Urothelium cell line (cell line): ENCODE data around the gene KRT28.

Source experiments
- DNase-seq: peaks from one replicate; pipeline ENCODE4 v3.0.0; 2011; ENCODE audit warnings: low spot score, mixed read lengths
- FAIRE-seq: peaks from 2 replicates; lab custom pipeline; 2011; peaks lifted over from hg19 to GRCh38; lab: Jason Lieb, UNC

KRT28 gene

GRCh38 chr17:40799859-40800258 is at the start of gene KRT28:
KRT28 (minus strand) TSS chr17:40799959; CDS start chr17:40799893, 66 bp downstream.
- DNase-seq (no peak), FAIRE-seq (no peak)

- no peak for DNase-seq
- FAIRE-seq, result no peak
These were observed 49.0 kb upstream of the KRT28 start for GRCh38 chr17:40848583-40849235.

GRCh38 chr17:40846515-40847144 is 46.9 kb upstream of the KRT28 start:
- FAIRE-seq (peak; percentile 81), DNase-seq (no peak)

- DNase-seq (no peak), FAIRE-seq (no peak)
These were observed 44.9 kb upstream of the KRT28 start for GRCh38 chr17:40844671-40845107.

- FAIRE-seq (no peak), DNase-seq (no peak)
These were observed 43.5 kb upstream of the KRT28 start for GRCh38 chr17:40843242-40843641.

GRCh38 chr17:40841246-40841645 is 41.5 kb upstream of the KRT28 start:
- FAIRE-seq, result no peak
- no peak for DNase-seq

GRCh38 chr17:40839194-40839593 is 39.4 kb upstream of the KRT28 start:
- FAIRE-seq, result no peak
- DNase-seq, result no peak

GRCh38 chr17:40836020-40836419 is 36.3 kb upstream of the KRT28 start:
- FAIRE-seq, result no peak
- DNase-seq, result no peak

- no peak for DNase-seq
- no peak for FAIRE-seq
These were observed 34.1 kb upstream of the KRT28 start for GRCh38 chr17:40833882-40834281.

- DNase-seq, result no peak
- no peak for FAIRE-seq
These were observed 33.1 kb upstream of the KRT28 start for GRCh38 chr17:40832840-40833239.

GRCh38 chr17:40830085-40830776 is 30.5 kb upstream of the KRT28 start:
- DNase-seq (no peak), FAIRE-seq (no peak)

- DNase-seq, result no peak
- FAIRE-seq, result no peak
These were observed 28.8 kb upstream of the KRT28 start for GRCh38 chr17:40828454-40829044.

GRCh38 chr17:40827746-40828453 is 28.1 kb upstream of the KRT28 start:
- FAIRE-seq, result no peak
- DNase-seq, result no peak

- DNase-seq, result no peak
- no peak for FAIRE-seq
These were observed 25.8 kb upstream of the KRT28 start for GRCh38 chr17:40825599-40825998.

GRCh38 chr17:40824015-40824832 is 24.5 kb upstream of the KRT28 start:
- no peak for DNase-seq
- no peak for FAIRE-seq

- FAIRE-seq, result no peak
- no peak for DNase-seq
These were observed 22.5 kb upstream of the KRT28 start, which contains the start of gene KRT10 for GRCh38 chr17:40822132-40822812. KRT10 (minus strand) TSS chr17:40822614; CDS start chr17:40822585, 29 bp downstream.

GRCh38 chr17:40821536-40821935 is 21.8 kb upstream of the KRT28 start:
- FAIRE-seq (no peak), DNase-seq (no peak)

- FAIRE-seq, result no peak
- no peak for DNase-seq
These were observed 20.6 kb upstream of the KRT28 start for GRCh38 chr17:40820228-40820838.

GRCh38 chr17:40819528-40820125 is 19.9 kb upstream of the KRT28 start:
- no peak for FAIRE-seq
- DNase-seq, result no peak
